SU-DHL-6 (cell line): ENCODE data around the gene RGPD4.

Experiments used
- H2AFZ ChIP-seq: fragments of 200-600 bp; sonication (generic); 2 replicates; pipeline ENCODE4 v1.6.1; 2014; ENCODE audit warnings: low read depth, mild to moderate bottlenecking, moderate library complexity, mixed read lengths, antibody characterized with exemption, low read length; ENCODE audit not compliant: severe bottlenecking
- H3F3A ChIP-seq: fragments of 200-600 bp; shearing (Covaris generic); 2 replicates; pipeline ENCODE4 v1.6.0; 2016; ENCODE audit warnings: antibody characterized with exemption, mild to moderate bottlenecking; ENCODE audit not compliant: insufficient read depth
- H3K27ac ChIP-seq: fragments of 200-600 bp; sonication (generic); 2 replicates; pipeline ENCODE4 v1.5.1; 2016; ENCODE audit warnings: low read depth, mild to moderate bottlenecking, low read length, moderate library complexity, mixed read lengths
- H3K27me3 ChIP-seq: fragments of 200-600 bp; sonication (generic), shearing (Covaris generic); 2 replicates; pipeline ENCODE4 v1.6.0; 2014; ENCODE audit warnings: mild to moderate bottlenecking, low read length
- H3K36me3 ChIP-seq: fragments of 200-600 bp; sonication (generic); 2 replicates; pipeline ENCODE4 v1.6.1; 2014; ENCODE audit warnings: mild to moderate bottlenecking, low read length, mixed read lengths
- H3K4me2 ChIP-seq: fragments of 300-600, 200-600 bp; shearing (Covaris generic), sonication (generic); 2 replicates; pipeline ENCODE4 v1.6.0; 2014; ENCODE audit warnings: low read length, low read depth, mild to moderate bottlenecking; ENCODE audit not compliant: poor library complexity, severe bottlenecking
- H3K4me3 ChIP-seq: fragments of 200-600 bp; sonication (generic); 2 replicates; pipeline ENCODE4 v1.5.1; 2014; ENCODE audit warnings: antibody characterized with exemption, low read length, mild to moderate bottlenecking, mixed read lengths; ENCODE audit not compliant: insufficient read depth, poor library complexity, severe bottlenecking
- H3K79me2 ChIP-seq: fragments of 200-600 bp; sonication (generic); 2 replicates; pipeline ENCODE4 v1.6.1; 2014; ENCODE audit warnings: mild to moderate bottlenecking, low read length, moderate library complexity; ENCODE audit not compliant: insufficient read depth
- H3K9ac ChIP-seq: fragments of 200-600 bp; sonication (generic); 2 replicates; pipeline ENCODE4 v1.7.0; 2014; ENCODE audit warnings: mild to moderate bottlenecking, low read length
- H3K9me2 ChIP-seq: fragments of 200-600 bp; sonication (generic); replicated peaks from 2 replicates; pipeline ENCODE4 v1.6.1; 2014; ENCODE audit warnings: low read length; ENCODE audit not compliant: insufficient read depth
- H3K9me3 ChIP-seq: fragments of 200-600 bp; sonication (generic); 2 replicates; pipeline ENCODE4 v1.6.1; 2014; ENCODE audit warnings: low read length, mixed read lengths; ENCODE audit not compliant: insufficient read depth
- H4K20me1 ChIP-seq: fragments of 200-600 bp; sonication (generic); 2 replicates; pipeline ENCODE4 v1.6.1; 2014; ENCODE audit warnings: low read depth, mild to moderate bottlenecking, antibody characterized with exemption, low read length, moderate library complexity, mixed read lengths
- CTCF ChIP-seq: fragments of 200-600 bp; sonication (generic); IDR thresholded peaks from one replicate; pipeline ENCODE4 v1.5.1; 2017; ENCODE audit warnings: antibody characterized with exemption, mild to moderate bottlenecking, low read length, moderate library complexity; ENCODE audit not compliant: insufficient read depth, poor library complexity, severe bottlenecking
- EZH2phosphoT487 ChIP-seq: fragments of 200-600 bp; sonication (generic), shearing (Covaris generic); conservative IDR thresholded peaks from 2 replicates; pipeline ENCODE4 v1.6.1; 2018; ENCODE audit warnings: mild to moderate bottlenecking, antibody characterized with exemption, low read length, moderate library complexity, mixed read lengths

RGPD4 gene

GRCh38 chr2:107811411-107811810 lies 15.3 kb upstream of the RGPD4 start:
- Histone ChIP-seq H3F3A (no peaks in the 10 kb centered on the region), H3K79me2 (no peaks in the 10 kb centered on the region), H3K9me3 (no peaks in the 10 kb centered on the region), H3K27me3 (no peaks in the 10 kb centered on the region), H3K4me3 (no peak overlapping the region), H3K27ac (no peak overlapping the region), H3K9me2 (no peaks in the 10 kb centered on the region), H3K9ac (no peak overlapping the region), H4K20me1 (no peaks in the 10 kb centered on the region), H3K4me2 (no peak overlapping the region), H3K36me3 (no peaks in the 10 kb centered on the region), H2AFZ (no peak overlapping the region)
- TF ChIP-seq EZH2phosphoT487 (no peak), CTCF (no peak)

GRCh38 chr2:107812006-107812405 lies 14.7 kb upstream of the RGPD4 start:
- no peaks in the 10 kb centered on the region for H4K20me1 ChIP-seq
- H3K9me2 ChIP-seq: no peaks in the 10 kb centered on the region
- H3K36me3 ChIP-seq: no peaks in the 10 kb centered on the region
- H3K9ac ChIP-seq: no peak overlapping the region
- H3K79me2 ChIP-seq: no peaks in the 10 kb centered on the region
- no peak overlapping the region for H2AFZ ChIP-seq
- no peak for TF ChIP-seq EZH2phosphoT487
- TF ChIP-seq CTCF: no peak
- no peak overlapping the region for H3K4me2 ChIP-seq
- H3K27ac ChIP-seq: no peak overlapping the region
- no peaks in the 10 kb centered on the region for H3F3A ChIP-seq
- H3K9me3 ChIP-seq: no peaks in the 10 kb centered on the region
- no peaks in the 10 kb centered on the region for H3K27me3 ChIP-seq
- no peak overlapping the region for H3K4me3 ChIP-seq

GRCh38 chr2:107817378-107817777 lies 9.3 kb upstream of the RGPD4 start:
- H2AFZ ChIP-seq: no peak overlapping the region
- H3K27me3 ChIP-seq: no peaks in the 10 kb centered on the region
- no peaks in the 10 kb centered on the region for H3K36me3 ChIP-seq
- H3K79me2 ChIP-seq: no peaks in the 10 kb centered on the region
- H3K4me2 ChIP-seq: no peak overlapping the region
- no peak for TF ChIP-seq EZH2phosphoT487
- TF ChIP-seq CTCF: no peak
- no peaks in the 10 kb centered on the region for H4K20me1 ChIP-seq
- H3K9me3 ChIP-seq: no peaks in the 10 kb centered on the region
- H3F3A ChIP-seq: no peaks in the 10 kb centered on the region
- no peak overlapping the region for H3K27ac ChIP-seq
- H3K4me3 ChIP-seq: no peak overlapping the region
- no peaks in the 10 kb centered on the region for H3K9me2 ChIP-seq
- no peak overlapping the region for H3K9ac ChIP-seq
